H1 (cell line): ENCODE measurements around the gene HS6ST3. TPM values are rescaled to one million over a fixed set of nuclear protein-coding genes. Genes with fewer than 3 reads are reported as not detected.

Experiments used
- CTCF ChIA-PET: fragments of 300-600 bp; sonication (Branson Sonifier 250); formaldehyde crosslinking; loops from one replicate; lab custom pipeline; 2021; ENCODE audit not compliant: partially characterized antibody; lab: Charles Lee
- POLR2A ChIA-PET: fragments of 300-600 bp; sonication (Branson Sonifier 250); formaldehyde crosslinking; loops from one replicate; lab custom pipeline; 2021; ENCODE audit warnings: inconsistent platforms; ENCODE audit not compliant: partially characterized antibody; lab: Charles Lee
- DNase-seq, 2 experiments: peaks; one replicate each; pipeline versions ENCODE4 v3.0.0 to v3.0.0-alpha.2; 2010 to 2022; ENCODE audit warnings: low spot score in 2 of 2, low read depth in 1 of 2, mixed read lengths in 1 of 2
- FAIRE-seq: peaks from 2 replicates; lab custom pipeline; 2011; peaks lifted over from hg19 to GRCh38; lab: Jason Lieb, UNC
- H2AFZ ChIP-seq: 2 replicates; pipeline ENCODE4 v1.8.1; 2012; ENCODE audit warnings: low read length, inconsistent platforms
- H2AK5ac ChIP-seq: 2 replicates; pipeline ENCODE4 v1.6.1; 2013; ENCODE audit warnings: low read depth, low read length
- H2BK120ac ChIP-seq: replicated peaks from 2 replicates; pipeline ENCODE3; 2013; ENCODE audit warnings: low read depth, low read length, inconsistent platforms
- H2BK12ac ChIP-seq: 2 replicates; pipeline ENCODE4 v1.6.1; 2013; ENCODE audit warnings: low read depth, low read length
- H2BK15ac ChIP-seq: 2 replicates; pipeline ENCODE4 v1.6.1; 2013; ENCODE audit warnings: low read length
- H2BK20ac ChIP-seq: 2 replicates; pipeline ENCODE4 v1.6.1; 2013; ENCODE audit warnings: low read length
- H2BK5ac ChIP-seq: 2 replicates; pipeline ENCODE4 v1.6.1; 2013; ENCODE audit warnings: low read depth, low read length
- H3K14ac ChIP-seq: 2 replicates; pipeline ENCODE4 v1.6.1; 2013; ENCODE audit warnings: inconsistent platforms; ENCODE audit not compliant: insufficient read length
- H3K18ac ChIP-seq: 2 replicates; pipeline ENCODE4 v1.6.1; 2013; ENCODE audit warnings: low read length; ENCODE audit errors: extremely low read depth
- H3K23ac ChIP-seq: 2 replicates; pipeline ENCODE4 v1.6.1; 2013; ENCODE audit warnings: inconsistent platforms; ENCODE audit not compliant: insufficient read length
- H3K23me2 ChIP-seq: 2 replicates; pipeline ENCODE4 v1.6.1; 2013; ENCODE audit warnings: low read depth, low read length
- H3K27ac ChIP-seq: 2 replicates; pipeline ENCODE4 v1.6.1; 2011; ENCODE audit warnings: low read depth, low read length, inconsistent platforms
- H3K27me3 ChIP-seq, 4 experiments: replicated peaks in 1 of 4; 1 replicate in 1 of 4; 2 replicates in 3 of 4; pipeline versions ENCODE4 v1.6.1 to v1.8.1; 2011 to 2013; ENCODE audit warnings: low read length in 3 of 4, mild to moderate bottlenecking in 3 of 4, inconsistent platforms in 2 of 4, mixed read lengths in 2 of 4, moderate library complexity in 1 of 4; ENCODE audit not compliant: control insufficient read depth in 3 of 4, insufficient read depth in 3 of 4; ENCODE audit errors: extremely low read depth in 1 of 4
- H3K36me3 ChIP-seq, 4 experiments: 2 replicates each; pipeline versions ENCODE4 v1.6.1 to v1.8.1; 2011 to 2013; ENCODE audit warnings: mild to moderate bottlenecking in 4 of 4, low read length in 3 of 4, moderate library complexity in 2 of 4, control low read depth in 1 of 4, inconsistent platforms in 1 of 4; ENCODE audit not compliant: insufficient read depth in 4 of 4, control insufficient read depth in 2 of 4
- H3K4ac ChIP-seq: replicated peaks from 2 replicates; pipeline ENCODE3; 2013; ENCODE audit warnings: low read length, low read depth, mixed read lengths, inconsistent platforms; ENCODE audit not compliant: insufficient read length
- H3K4me1 ChIP-seq, 4 experiments: replicated peaks in 1 of 4; 1 replicate in 1 of 4; 2 replicates in 3 of 4; pipeline versions ENCODE4 v1.6.1 to v1.8.1; 2011 to 2013; ENCODE audit warnings: low read length in 3 of 4, inconsistent platforms in 2 of 4, mixed read lengths in 1 of 4; ENCODE audit not compliant: insufficient read depth in 4 of 4, control insufficient read depth in 3 of 4
- H3K4me2 ChIP-seq, 2 experiments: 2 replicates each; pipeline versions ENCODE4 v1.6.1 to v1.8.1; 2011 to 2013; ENCODE audit warnings: low read depth in 2 of 2, low read length in 2 of 2, control low read depth in 1 of 2, inconsistent platforms in 1 of 2, mild to moderate bottlenecking in 1 of 2; ENCODE audit not compliant: insufficient read depth in 1 of 2
- H3K4me3 ChIP-seq, 4 experiments: fragments of 200-600, 300-600 bp in 1 of 4; sonication (generic), shearing (Covaris generic), sonication (Bioruptor Twin) in 1 of 4; 2 replicates each; pipeline versions ENCODE4 v1.5.1 to v1.8.1; 2011 to 2016; ENCODE audit warnings: low read length in 4 of 4, low read depth in 3 of 4, control low read depth in 2 of 4, inconsistent platforms in 2 of 4, mild to moderate bottlenecking in 2 of 4, mixed read lengths in 1 of 4, moderate library complexity in 1 of 4; ENCODE audit not compliant: insufficient read depth in 2 of 4; ENCODE audit errors: extremely low read depth in 1 of 4
- H3K56ac ChIP-seq: replicated peaks from 2 replicates; pipeline ENCODE3; 2013; ENCODE audit warnings: low read depth, mild to moderate bottlenecking, mixed read lengths, low read length, inconsistent platforms; ENCODE audit not compliant: insufficient read length
- H3K79me1 ChIP-seq: 2 replicates; pipeline ENCODE4 v1.6.1; 2013; ENCODE audit warnings: low read depth, low read length, control low read depth
- H3K79me2 ChIP-seq, 2 experiments: 2 replicates each; pipeline versions ENCODE4 v1.6.1 to v1.8.1; 2012 to 2013; ENCODE audit warnings: low read length in 2 of 2, mild to moderate bottlenecking in 2 of 2, inconsistent platforms in 1 of 2; ENCODE audit not compliant: insufficient read depth in 2 of 2, control insufficient read depth in 1 of 2
- H3K9ac ChIP-seq, 4 experiments: replicated peaks in 1 of 4; 1 replicate in 1 of 4; 2 replicates in 3 of 4; pipeline versions ENCODE4 v1.6.1 to v1.8.1; 2011 to 2013; ENCODE audit warnings: low read depth in 3 of 4, low read length in 3 of 4, control low read depth in 2 of 4, mild to moderate bottlenecking in 2 of 4, moderate library complexity in 2 of 4, inconsistent platforms in 1 of 4; ENCODE audit errors: extremely low read depth in 1 of 4
- H3K9me3 ChIP-seq, 2 experiments: 2 replicates each; pipeline versions ENCODE4 v1.6.1 to v1.8.1; 2012 to 2013; ENCODE audit warnings: mild to moderate bottlenecking in 2 of 2, moderate library complexity in 2 of 2, control low read depth in 1 of 2, inconsistent platforms in 1 of 2, low read depth in 1 of 2, low read length in 1 of 2, mixed read lengths in 1 of 2; ENCODE audit not compliant: insufficient read depth in 2 of 2
- H4K20me1 ChIP-seq, 2 experiments: replicated peaks in 1 of 2; 2 replicates each; pipeline versions ENCODE3 to v1.8.1; 2011 to 2013; ENCODE audit warnings: inconsistent platforms in 2 of 2, low read length in 2 of 2, mild to moderate bottlenecking in 1 of 2; ENCODE audit not compliant: insufficient read depth in 2 of 2, control insufficient read depth in 1 of 2
- H4K5ac ChIP-seq: 2 replicates; pipeline ENCODE4 v1.6.1; 2013; ENCODE audit warnings: low read length, low read depth, mixed read lengths, inconsistent platforms; ENCODE audit not compliant: insufficient read length
- H4K8ac ChIP-seq: 2 replicates; pipeline ENCODE4 v1.8.0; 2013; ENCODE audit warnings: mild to moderate bottlenecking, moderate library complexity, low read length, inconsistent platforms; ENCODE audit not compliant: insufficient read depth; ENCODE audit errors: extremely low read depth
- H4K91ac ChIP-seq: replicated peaks from 2 replicates; pipeline ENCODE3; 2013; ENCODE audit warnings: low read length, mixed read lengths, inconsistent platforms; ENCODE audit not compliant: insufficient read length
- ASH2L ChIP-seq: fragments of 200-600, 300-600 bp; sonication (generic); IDR thresholded peaks from one replicate; pipeline ENCODE4 v1.7.1; 2017; ENCODE audit warnings: low read length
- BACH1 ChIP-seq: IDR thresholded peaks from 2 replicates; pipeline ENCODE4 v1.6.1; 2012; ENCODE audit warnings: low read length, improper control_type of control experiment
- CBX5 ChIP-seq: fragments of 300-800, 300-1000 bp; sonication (generic); IDR thresholded peaks from 2 replicates; pipeline ENCODE4 v1.7.1; 2016; ENCODE audit warnings: antibody characterized with exemption, low read length, low read depth
- EGR1 ChIP-seq: IDR thresholded peaks from 2 replicates; pipeline ENCODE4 v1.6.1; 2011; ENCODE audit warnings: low read depth, low read length, borderline replicate concordance
- FOSL1 ChIP-seq: IDR thresholded peaks from 2 replicates; pipeline ENCODE4 v1.6.1; 2011; ENCODE audit warnings: mild to moderate bottlenecking, low read depth, low read length, moderate library complexity; ENCODE audit not compliant: insufficient read depth
- GTF2F1 ChIP-seq: IDR thresholded peaks from 2 replicates; pipeline ENCODE4 v1.6.1; 2012; ENCODE audit warnings: low read depth, low read length, improper control_type of control experiment, borderline replicate concordance
- HDAC6 ChIP-seq: IDR thresholded peaks from one replicate; pipeline ENCODE4 v1.7.1; 2012; ENCODE audit warnings: low read depth, mild to moderate bottlenecking, inconsistent platforms, low read length, moderate library complexity
- KDM1A ChIP-seq: fragments of 200-600, 300-600 bp; sonication (generic); IDR thresholded peaks from 2 replicates; pipeline ENCODE4 v1.7.1; 2016; ENCODE audit warnings: mild to moderate bottlenecking, low read length, borderline replicate concordance
- NANOG ChIP-seq: IDR thresholded peaks from 2 replicates; pipeline ENCODE4 v1.6.1; 2011; ENCODE audit warnings: low read length, low read depth, mild to moderate bottlenecking, inconsistent platforms; ENCODE audit not compliant: insufficient read depth, poor library complexity, severe bottlenecking
- POLR2A ChIP-seq, 2 experiments: IDR thresholded peaks; 1 replicate in 1 of 2; 2 replicates in 1 of 2; pipeline ENCODE4 v1.6.1; 2011; ENCODE audit warnings: low read depth in 2 of 2, low read length in 2 of 2, mild to moderate bottlenecking in 2 of 2; ENCODE audit errors: control extremely low read depth in 1 of 2
- POLR2AphosphoS5 ChIP-seq: IDR thresholded peaks from 2 replicates; pipeline ENCODE4 v1.6.1; 2011; ENCODE audit warnings: low read depth, low read length
- SIX5 ChIP-seq: IDR thresholded peaks from 2 replicates; pipeline ENCODE4 v1.6.1; 2011; ENCODE audit warnings: mild to moderate bottlenecking, low read depth, low read length
- SUZ12 ChIP-seq: fragments of 200-600 bp; sonication (generic); IDR thresholded peaks from 2 replicates; pipeline ENCODE4 v1.6.1; 2012; ENCODE audit warnings: mild to moderate bottlenecking, inconsistent platforms, low read length, moderate library complexity, mixed read lengths
- TBP ChIP-seq: IDR thresholded peaks from 2 replicates; pipeline ENCODE4 v1.6.1; 2011; ENCODE audit warnings: low read depth, low read length, improper control_type of control experiment
- USF2 ChIP-seq: IDR thresholded peaks from 2 replicates; pipeline ENCODE4 v1.6.1; 2011; ENCODE audit warnings: low read length, improper control_type of control experiment
- WGBS, 2 experiments: shearing (Covaris generic) in 1 of 2; methylation state at CpG; one replicate each; pipeline versions ENCODE4 v1.1.6 to v1.1.7; 2013 to 2015; ENCODE audit warnings: low lambda C conversion rate in 2 of 2, mixed read lengths in 2 of 2, inconsistent platforms in 1 of 2, low coverage in 1 of 2, missing lambda C conversion rate in 1 of 2; ENCODE audit not compliant: insufficient replicate concordance in 2 of 2, insufficient coverage in 1 of 2, insufficient read length in 1 of 2; ENCODE audit errors: extremely low coverage in 1 of 2, missing lambda C conversion rate in 1 of 2; 5-methylcytosine and 5-hydroxymethylcytosine counted together
- polyA plus RNA-seq, 7 experiments: library from polyadenylated mRNA; depleted of rRNA in 3 of 7; stranded (reverse) in 5 of 7; unstranded in 2 of 7; fragments of >200 nt in 5 of 7; fragments of 200-250 nt in 2 of 7; gene quantifications; 1 replicate in 5 of 7; 2 replicates in 1 of 7; 4 replicates in 1 of 7; pipeline versions ENCODE4 v1.2.1 to v1.2.3, GENCODE V29; 2011 to 2013; ENCODE audit warnings: missing spikeins in 2 of 7, mixed read lengths in 2 of 7
- total RNA-seq: library from RNA; stranded (reverse); fragmentation: NEBNext Ultra II Directional; extraction: Animal tissue kit (Norgen Biotek cat#: 25700); gene quantifications from 2 replicates; pipeline ENCODE4 v1.2.1, GENCODE V29; 2021

The HS6ST3 gene
- total and polyA plus RNA-seq, 2 of the 8 experiments (the other 6 are each of a cell fraction or from before 2014, with no cell fraction given): 0.45 to 1.2 TPM

GRCh38 chr13:96068729-96069128, 21.2 kb upstream of the HS6ST3 start:
- H3K36me3 ChIP-seq: no peaks in the 10 kb centered on the region
- no peak overlapping the region for H3K18ac ChIP-seq
- no peaks in the 10 kb centered on the region for H3K79me2 ChIP-seq
- H3K4me3 ChIP-seq: no peak overlapping the region
- ChIA-PET CTCF (interaction anchor here (1.0 to 3.9 kb wide), 2 partner anchors 10 to 49 kb away, joined by 3 to 31 read pairs; no protein-coding TSS in a partner anchor), POLR2A (no interaction called here)
- no peaks in the 10 kb centered on the region for H3K27me3 ChIP-seq
- no peak overlapping the region for H3K9ac ChIP-seq
- H3K79me1 ChIP-seq: no peaks in the 10 kb centered on the region
- no peak overlapping the region for H2BK120ac ChIP-seq
- H2BK5ac ChIP-seq: no peak overlapping the region
- peak overlapping the region; percentile 80; the same call in 1 of the 2 replicates for H2AFZ ChIP-seq
- no peak overlapping the region for H2BK20ac ChIP-seq
- no peak for FAIRE-seq
- H3K23me2 ChIP-seq: no peaks in the 10 kb centered on the region
- no peak overlapping the region for H3K23ac ChIP-seq
- no peaks in the 10 kb centered on the region for H4K20me1 ChIP-seq
- no peak overlapping the region for H3K4ac ChIP-seq
- H3K27ac ChIP-seq: no peak overlapping the region
- no peak overlapping the region for H4K91ac ChIP-seq
- no peak overlapping the region for H3K56ac ChIP-seq
- no peak overlapping the region for H2BK12ac ChIP-seq
- no peak overlapping the region for H2BK15ac ChIP-seq
- no peaks in the 10 kb centered on the region for H3K9me3 ChIP-seq
- 79% methylated on average over 2 of the region's 2 CpGs; no CpG with 5 or more reads in 1 of the 2 experiments for WGBS, 2 experiments
- H4K8ac ChIP-seq: no peak overlapping the region
- no peak overlapping the region for H3K14ac ChIP-seq
- H3K4me2 ChIP-seq: no peak overlapping the region
- no peak overlapping the region for H2AK5ac ChIP-seq
- DNase-seq: no peak
- H3K4me1 ChIP-seq: no peaks in the 10 kb centered on the region
- no peak overlapping the region for H4K5ac ChIP-seq
- TF ChIP-seq POLR2AphosphoS5 (no peak), BACH1 (no peak), FOSL1 (no peak), CBX5 (no peak), SIX5 (no peak), HDAC6 (no peak), POLR2A (IDR thresholded peaks at IDR 0.05; ENCODE audit: control extremely low read depth in 1 of 2, low read depth in 2 of 2, low read length in 2 of 2) (no peak), ASH2L (no peak), SUZ12 (no peak), KDM1A (no peak), NANOG (no peak), GTF2F1 (no peak), USF2 (no peak), EGR1 (no peak), TBP (no peak)
